Activated CD4-positive, alpha-beta T cell treated with anti-CD3 and anti-CD28 coated beads, Interleukin-2, amount 50 U/mL, for 1 hour (primary cell): Measurements from ENCODE around the gene PDZD4.

Experiments used
- DNase-seq: peaks from one replicate; pipeline ENCODE4 v3.0.0-alpha.2; 2020

The PDZD4 gene

GRCh38 chrX:153829799-153830639, at the start of gene PDZD4:
TSS of gene PDZD4 (minus strand) at chrX:153830544. CDS start at chrX:153830298, 246 bp downstream.
- no peak for DNase-seq

GRCh38 chrX:153879741-153880439, 49.5 kb upstream of the PDZD4 start:
- no peak for DNase-seq

- no peak for DNase-seq
Observed at GRCh38 chrX:153878969-153879653, 48.8 kb upstream of the PDZD4 start.

GRCh38 chrX:153878345-153878744, 48.0 kb upstream of the PDZD4 start:
- DNase-seq = no peak

- no peak for DNase-seq
Observed at GRCh38 chrX:153877571-153878261, 47.4 kb upstream of the PDZD4 start.

GRCh38 chrX:153876112-153876491, 45.8 kb upstream of the PDZD4 start:
- no peak for DNase-seq

- peak; percentile 69 for DNase-seq
Observed at GRCh38 chrX:153875391-153876111, 45.2 kb upstream of the PDZD4 start.

GRCh38 chrX:153874366-153875125, 44.2 kb upstream of the PDZD4 start:
- DNase-seq = no peak

GRCh38 chrX:153874085-153874365, 43.7 kb upstream of the PDZD4 start:
- no peak for DNase-seq

GRCh38 chrX:153873282-153874084, 43.1 kb upstream of the PDZD4 start:
- DNase-seq = no peak

- no peak for DNase-seq
Observed at GRCh38 chrX:153871946-153872878, 41.9 kb upstream of the PDZD4 start.

- no peak for DNase-seq
Observed at GRCh38 chrX:153871451-153871850, 41.1 kb upstream of the PDZD4 start.

- no peak for DNase-seq
Observed at GRCh38 chrX:153870791-153871360, 40.5 kb upstream of the PDZD4 start.

- no peak for DNase-seq
Observed at GRCh38 chrX:153870288-153870690, 39.9 kb upstream of the PDZD4 start.

- no peak for DNase-seq
Observed at GRCh38 chrX:153869473-153870287, 39.3 kb upstream of the PDZD4 start.

- no peak for DNase-seq
Observed at GRCh38 chrX:153868576-153869472, 38.5 kb upstream of the PDZD4 start.

GRCh38 chrX:153867671-153868070, 37.3 kb upstream of the PDZD4 start:
- DNase-seq = no peak
